22Rv1 (cell line): ENCODE measurements around the gene SLC25A22.

Experiments
- CTCF ChIP-seq: fragments of 450-650 bp; IDR thresholded peaks from 2 replicates; pipeline ENCODE4 v1.5.1; 2017; ENCODE audit warnings: mild to moderate bottlenecking
- ZFX ChIP-seq: fragments of 450-650 bp; IDR thresholded peaks from 2 replicates; pipeline ENCODE4 v1.6.1; 2017; ENCODE audit warnings: antibody characterized with exemption, borderline replicate concordance

- TF ChIP-seq CTCF (peak; percentile 81), ZFX (no peak)
Measured at GRCh38 chr11:765025-765801, 32.9 kb downstream of the SLC25A22 start.
